ENCODE measurements around the gene OCIAD2.

DNA sequence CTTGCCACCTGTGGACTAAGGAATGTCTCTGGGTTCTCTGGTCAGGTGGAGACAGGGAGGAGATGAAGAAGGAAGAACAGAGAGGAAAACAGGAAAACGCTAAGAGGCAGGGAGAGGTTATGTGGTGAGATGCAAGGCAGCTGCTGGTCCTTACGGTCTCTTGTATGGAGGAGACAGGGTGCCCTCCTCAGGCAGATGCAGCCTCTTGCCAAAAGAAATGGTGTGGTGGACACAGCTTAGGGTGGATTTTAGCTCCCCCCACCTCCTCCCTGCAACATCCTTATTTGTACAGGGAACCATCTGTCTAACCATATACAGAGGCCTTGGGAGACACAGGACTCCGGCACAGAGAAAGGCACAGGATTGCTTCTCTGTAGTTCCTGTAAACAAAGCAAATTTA is 9.7 kb downstream of the OCIAD2 start:
- no peak for TF ChIP-seq EZH2 (IDR thresholded peaks at IDR 0.05; ENCODE audit: insufficient read depth, poor library complexity, severe bottlenecking)
- no peak for TF ChIP-seq EZH2phosphoT487 (IDR thresholded peaks at IDR 0.05; ENCODE audit: insufficient read depth, low read depth)

Measured in GM23248 (cell line).